HepG2 (cell line): ENCODE measurements around the gene RPL6. TPM values are rescaled to one million over a fixed set of nuclear protein-coding genes. Genes with fewer than 3 reads are reported as not detected.

Experiments
- ATAC-seq: fragments of 200-7000 bp; cut with Tn5 transposase; 3 replicates; pipeline ENCODE4 v1.9.1; 2020; ENCODE audit warnings: mild to moderate bottlenecking, moderate library complexity
- BruUV-seq: library from RNA; stranded (reverse); fragments of 400-500 nt; replicated peaks from 2 replicates; lab custom pipeline; 2021; lab: Mats Ljungman, UMichigan
- CTCF ChIA-PET: fragments of 300-600 bp; formaldehyde crosslinking; extraction: SDS; loops from one replicate; lab custom pipeline; 2021; ENCODE audit warnings: low total read pairs, inconsistent platforms, low intra/inter-chr PET ratio; lab: Yijun Ruan, JAX
- POLR2A ChIA-PET: fragments of 350-600 bp; sonication (Branson Sonifier 250); formaldehyde crosslinking; loops from one replicate; lab custom pipeline; 2020; ENCODE audit warnings: antibody characterized with exemption, inconsistent platforms; lab: Yijun Ruan, JAX
- DNase-seq: peaks from one replicate; pipeline ENCODE4 v3.0.0-alpha.2; 2015; ENCODE audit warnings: low spot score
- FAIRE-seq: peaks from 3 replicates; lab custom pipeline; 2011; peaks lifted over from hg19 to GRCh38; lab: Jason Lieb, UNC
- H2AFZ ChIP-seq: one replicate; pipeline ENCODE4 v1.6.1; 2011; ENCODE audit warnings: low read length, inconsistent platforms
- H3K27ac ChIP-seq: fragments of 300-600 bp; 3 replicates; pipeline ENCODE4 v1.8.0; 2011; ENCODE audit warnings: mixed run types, mild to moderate bottlenecking, mixed read lengths, low read length, inconsistent platforms; ENCODE audit not compliant: insufficient read depth; ENCODE audit errors: extremely low read length
- H3K27me3 ChIP-seq, 2 experiments: fragments of 200-600 bp in 1 of 2; 2 replicates in 1 of 2; 3 replicates in 1 of 2; pipeline versions ENCODE4 v1.6.0 to v1.8.0; 2011; ENCODE audit warnings: low read length in 2 of 2, mild to moderate bottlenecking in 2 of 2, moderate library complexity in 2 of 2, inconsistent platforms in 1 of 2; ENCODE audit not compliant: insufficient read depth in 2 of 2, control insufficient read depth in 1 of 2
- H3K36me3 ChIP-seq, 2 experiments: fragments of 200-600 bp in 1 of 2; replicated peaks in 1 of 2; 2 replicates in 1 of 2; 3 replicates in 1 of 2; pipeline versions ENCODE4 v1.5.1 to v1.8.0; 2011; ENCODE audit warnings: low read length in 2 of 2, inconsistent platforms in 1 of 2; ENCODE audit not compliant: insufficient read depth in 2 of 2, control insufficient read depth in 1 of 2
- H3K4me1 ChIP-seq: 2 replicates; pipeline ENCODE4 v1.5.1; 2012; ENCODE audit warnings: low read length, inconsistent platforms; ENCODE audit not compliant: insufficient read depth
- H3K4me2 ChIP-seq: 2 replicates; pipeline ENCODE4 v1.6.0; 2011; ENCODE audit warnings: low read depth, low read length, inconsistent platforms
- H3K4me3 ChIP-seq, 3 experiments: fragments of 200-600 bp in 1 of 3; sonication (generic), shearing (Covaris generic) in 1 of 3; replicated peaks in 1 of 3; 2 replicates each; pipeline ENCODE4 v1.5.1; 2011 to 2016; ENCODE audit warnings: low read length in 3 of 3, inconsistent platforms in 2 of 3, low read depth in 2 of 3, mild to moderate bottlenecking in 2 of 3, control low read depth in 1 of 3, mixed read lengths in 1 of 3; ENCODE audit not compliant: insufficient read depth in 1 of 3
- H3K79me2 ChIP-seq: one replicate; pipeline ENCODE4 v1.6.1; 2011; ENCODE audit warnings: low read length, inconsistent platforms; ENCODE audit not compliant: insufficient read depth
- H3K9ac ChIP-seq: 2 replicates; pipeline ENCODE4 v1.6.0; 2011; ENCODE audit warnings: mild to moderate bottlenecking, low read depth, low read length, inconsistent platforms; ENCODE audit not compliant: insufficient read depth
- H3K9me3 ChIP-seq: 2 replicates; pipeline ENCODE4 v1.5.1; 2012; ENCODE audit warnings: mild to moderate bottlenecking, low read length
- H4K20me1 ChIP-seq: 2 replicates; pipeline ENCODE4 v1.6.0; 2011; ENCODE audit warnings: inconsistent platforms, mild to moderate bottlenecking, low read length, moderate library complexity; ENCODE audit not compliant: insufficient read depth
- HOXD1 ChIP-seq: sonication (generic); formaldehyde crosslinking; IDR thresholded peaks from 2 replicates; pipeline ENCODE4 v1.5.0; 2020; ENCODE audit warnings: missing genetic modification reagents
- KMT2B ChIP-seq: IDR thresholded peaks from 2 replicates; pipeline ENCODE4 v1.6.1; 2016; ENCODE audit warnings: missing genetic modification reagents, missing compliant biosample characterization
- SIX4 ChIP-seq: sonication (generic); formaldehyde crosslinking; IDR thresholded peaks from 2 replicates; pipeline ENCODE4 v1.4.0; 2020; ENCODE audit warnings: missing genetic modification reagents
- ZMYM3 ChIP-seq: sonication (generic); formaldehyde crosslinking; IDR thresholded peaks from 2 replicates; pipeline ENCODE4 v1.5.1; 2020; ENCODE audit warnings: mild to moderate bottlenecking, missing genetic modification reagents
- WGBS: methylation state at CpG from one replicate; pipeline ENCODE4 v1.1.6; 2017; ENCODE audit warnings: low lambda C conversion rate; 5-methylcytosine and 5-hydroxymethylcytosine counted together
- in situ Hi-C: cut with HindIII; loops from 2 replicates; pipeline ENCODE4 v1.10.0; 2017; ENCODE audit warnings: low pct_unique_long_range_greater_than_20kb; ENCODE audit not compliant: extremely low pct_ligation_motif_present
- intact Hi-C: fragments of 100-400 bp; cut with micrococcal nuclease; formaldehyde crosslinking; loops from one replicate; pipeline ENCODE4 v1.10.0; 2022; ENCODE audit not compliant: unreplicated experiment
- polyA plus RNA-seq, 8 experiments: library from polyadenylated mRNA; depleted of rRNA in 3 of 8; stranded (reverse) in 7 of 8; unstranded in 1 of 8; fragments of >200 nt; fragmentation: Illumina TruSeq in 4 of 8; extraction: Trizol in 4 of 8; gene quantifications; 2 replicates each; pipeline versions ENCODE4 v1.2.1 to v1.2.3, GENCODE V29; 2011 to 2016; ENCODE audit warnings: low read depth in 4 of 8, missing spikeins in 1 of 8, mixed read lengths in 1 of 8; ENCODE audit not compliant: insufficient read depth in 1 of 8
- total RNA-seq, 5 experiments: library from RNA; depleted of rRNA; stranded (reverse); fragments of >200 nt; fragmentation: Illumina TruSeq; extraction: Trizol; gene quantifications; 2 replicates each; pipeline ENCODE4 v1.2.3, GENCODE V29; 2016; ENCODE audit warnings: low read depth in 1 of 5
- TF ChIP-seq, protein P1 (sequence below): sonication (generic); formaldehyde crosslinking; IDR thresholded peaks from 2 replicates; pipeline ENCODE4 v1.4.0; 2020; ENCODE audit warnings: missing genetic modification reagents, mild to moderate bottlenecking, borderline replicate concordance
- TF ChIP-seq, protein P2 (sequence below): sonication (generic); formaldehyde crosslinking; IDR thresholded peaks from 2 replicates; pipeline ENCODE4 v1.4.0; 2020; ENCODE audit warnings: missing genetic modification reagents
- TF ChIP-seq, protein P3 (sequence below): sonication (generic); formaldehyde crosslinking; IDR thresholded peaks from 2 replicates; pipeline ENCODE4 v1.4.0; 2020; ENCODE audit warnings: mild to moderate bottlenecking, low read depth, missing genetic modification reagents
- TF ChIP-seq, protein P4 (sequence below): sonication (generic); formaldehyde crosslinking; IDR thresholded peaks from 2 replicates; pipeline ENCODE4 v1.5.0; 2020; ENCODE audit warnings: mild to moderate bottlenecking, missing genetic modification reagents, borderline replicate concordance

Gene RPL6
- total and polyA plus RNA-seq, 2 of the 13 experiments (the other 11 are each of a cell fraction or from before 2014, with no cell fraction given) = 1,551 to 1,719 TPM

DNA sequence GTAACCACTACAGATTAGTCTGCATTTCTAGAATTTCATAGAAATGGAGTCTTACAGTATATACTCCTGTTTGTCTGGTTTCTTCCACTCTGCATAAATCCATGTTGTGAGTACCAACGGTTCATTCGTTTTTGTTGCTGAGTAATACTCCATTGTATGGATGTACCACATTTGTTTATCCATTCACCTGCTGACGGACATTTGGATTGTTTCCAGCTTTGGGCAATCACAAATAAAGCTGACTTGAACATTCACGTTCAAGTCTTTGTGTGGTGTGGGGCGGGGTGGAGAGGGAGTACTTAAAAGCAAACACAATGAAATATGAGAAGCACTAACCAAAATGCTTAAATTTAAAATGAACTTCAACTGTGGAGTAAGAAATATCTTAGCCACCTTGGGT is 34.3 kb downstream of the RPL6 start:
- no peak overlapping the region for H3K4me3 ChIP-seq
- no peak for ATAC-seq
- peak; percentile 21 for DNase-seq
- TF ChIP-seq, protein P1, sequence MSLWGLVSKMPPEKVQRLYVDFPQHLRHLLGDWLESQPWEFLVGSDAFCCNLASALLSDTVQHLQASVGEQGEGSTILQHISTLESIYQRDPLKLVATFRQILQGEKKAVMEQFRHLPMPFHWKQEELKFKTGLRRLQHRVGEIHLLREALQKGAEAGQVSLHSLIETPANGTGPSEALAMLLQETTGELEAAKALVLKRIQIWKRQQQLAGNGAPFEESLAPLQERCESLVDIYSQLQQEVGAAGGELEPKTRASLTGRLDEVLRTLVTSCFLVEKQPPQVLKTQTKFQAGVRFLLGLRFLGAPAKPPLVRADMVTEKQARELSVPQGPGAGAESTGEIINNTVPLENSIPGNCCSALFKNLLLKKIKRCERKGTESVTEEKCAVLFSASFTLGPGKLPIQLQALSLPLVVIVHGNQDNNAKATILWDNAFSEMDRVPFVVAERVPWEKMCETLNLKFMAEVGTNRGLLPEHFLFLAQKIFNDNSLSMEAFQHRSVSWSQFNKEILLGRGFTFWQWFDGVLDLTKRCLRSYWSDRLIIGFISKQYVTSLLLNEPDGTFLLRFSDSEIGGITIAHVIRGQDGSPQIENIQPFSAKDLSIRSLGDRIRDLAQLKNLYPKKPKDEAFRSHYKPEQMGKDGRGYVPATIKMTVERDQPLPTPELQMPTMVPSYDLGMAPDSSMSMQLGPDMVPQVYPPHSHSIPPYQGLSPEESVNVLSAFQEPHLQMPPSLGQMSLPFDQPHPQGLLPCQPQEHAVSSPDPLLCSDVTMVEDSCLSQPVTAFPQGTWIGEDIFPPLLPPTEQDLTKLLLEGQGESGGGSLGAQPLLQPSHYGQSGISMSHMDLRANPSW (CRISPR knock-in tag) = no peak
- TF ChIP-seq, protein P2, sequence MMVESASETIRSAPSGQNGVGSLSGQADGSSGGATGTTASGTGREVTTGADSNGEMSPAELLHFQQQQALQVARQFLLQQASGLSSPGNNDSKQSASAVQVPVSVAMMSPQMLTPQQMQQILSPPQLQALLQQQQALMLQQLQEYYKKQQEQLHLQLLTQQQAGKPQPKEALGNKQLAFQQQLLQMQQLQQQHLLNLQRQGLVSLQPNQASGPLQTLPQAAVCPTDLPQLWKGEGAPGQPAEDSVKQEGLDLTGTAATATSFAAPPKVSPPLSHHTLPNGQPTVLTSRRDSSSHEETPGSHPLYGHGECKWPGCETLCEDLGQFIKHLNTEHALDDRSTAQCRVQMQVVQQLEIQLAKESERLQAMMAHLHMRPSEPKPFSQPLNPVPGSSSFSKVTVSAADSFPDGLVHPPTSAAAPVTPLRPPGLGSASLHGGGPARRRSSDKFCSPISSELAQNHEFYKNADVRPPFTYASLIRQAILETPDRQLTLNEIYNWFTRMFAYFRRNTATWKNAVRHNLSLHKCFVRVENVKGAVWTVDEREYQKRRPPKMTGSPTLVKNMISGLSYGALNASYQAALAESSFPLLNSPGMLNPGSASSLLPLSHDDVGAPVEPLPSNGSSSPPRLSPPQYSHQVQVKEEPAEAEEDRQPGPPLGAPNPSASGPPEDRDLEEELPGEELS (CRISPR knock-in tag) = no peak
- TF ChIP-seq HOXD1 (CRISPR knock-in tag) (no peak), KMT2B (CRISPR knock-in tag) (no peak), SIX4 (peak; percentile 51; the same call in 1 of the 2 replicates), ZMYM3 (CRISPR knock-in tag) (peak; percentile 19; the same call in 1 of the 2 replicates)
- TF ChIP-seq, protein P3, sequence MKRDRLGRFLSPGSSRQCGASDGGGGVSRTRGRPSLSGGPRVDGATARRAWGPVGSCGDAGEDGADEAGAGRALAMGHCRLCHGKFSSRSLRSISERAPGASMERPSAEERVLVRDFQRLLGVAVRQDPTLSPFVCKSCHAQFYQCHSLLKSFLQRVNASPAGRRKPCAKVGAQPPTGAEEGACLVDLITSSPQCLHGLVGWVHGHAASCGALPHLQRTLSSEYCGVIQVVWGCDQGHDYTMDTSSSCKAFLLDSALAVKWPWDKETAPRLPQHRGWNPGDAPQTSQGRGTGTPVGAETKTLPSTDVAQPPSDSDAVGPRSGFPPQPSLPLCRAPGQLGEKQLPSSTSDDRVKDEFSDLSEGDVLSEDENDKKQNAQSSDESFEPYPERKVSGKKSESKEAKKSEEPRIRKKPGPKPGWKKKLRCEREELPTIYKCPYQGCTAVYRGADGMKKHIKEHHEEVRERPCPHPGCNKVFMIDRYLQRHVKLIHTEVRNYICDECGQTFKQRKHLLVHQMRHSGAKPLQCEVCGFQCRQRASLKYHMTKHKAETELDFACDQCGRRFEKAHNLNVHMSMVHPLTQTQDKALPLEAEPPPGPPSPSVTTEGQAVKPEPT = no peak
- TF ChIP-seq, protein P4, sequence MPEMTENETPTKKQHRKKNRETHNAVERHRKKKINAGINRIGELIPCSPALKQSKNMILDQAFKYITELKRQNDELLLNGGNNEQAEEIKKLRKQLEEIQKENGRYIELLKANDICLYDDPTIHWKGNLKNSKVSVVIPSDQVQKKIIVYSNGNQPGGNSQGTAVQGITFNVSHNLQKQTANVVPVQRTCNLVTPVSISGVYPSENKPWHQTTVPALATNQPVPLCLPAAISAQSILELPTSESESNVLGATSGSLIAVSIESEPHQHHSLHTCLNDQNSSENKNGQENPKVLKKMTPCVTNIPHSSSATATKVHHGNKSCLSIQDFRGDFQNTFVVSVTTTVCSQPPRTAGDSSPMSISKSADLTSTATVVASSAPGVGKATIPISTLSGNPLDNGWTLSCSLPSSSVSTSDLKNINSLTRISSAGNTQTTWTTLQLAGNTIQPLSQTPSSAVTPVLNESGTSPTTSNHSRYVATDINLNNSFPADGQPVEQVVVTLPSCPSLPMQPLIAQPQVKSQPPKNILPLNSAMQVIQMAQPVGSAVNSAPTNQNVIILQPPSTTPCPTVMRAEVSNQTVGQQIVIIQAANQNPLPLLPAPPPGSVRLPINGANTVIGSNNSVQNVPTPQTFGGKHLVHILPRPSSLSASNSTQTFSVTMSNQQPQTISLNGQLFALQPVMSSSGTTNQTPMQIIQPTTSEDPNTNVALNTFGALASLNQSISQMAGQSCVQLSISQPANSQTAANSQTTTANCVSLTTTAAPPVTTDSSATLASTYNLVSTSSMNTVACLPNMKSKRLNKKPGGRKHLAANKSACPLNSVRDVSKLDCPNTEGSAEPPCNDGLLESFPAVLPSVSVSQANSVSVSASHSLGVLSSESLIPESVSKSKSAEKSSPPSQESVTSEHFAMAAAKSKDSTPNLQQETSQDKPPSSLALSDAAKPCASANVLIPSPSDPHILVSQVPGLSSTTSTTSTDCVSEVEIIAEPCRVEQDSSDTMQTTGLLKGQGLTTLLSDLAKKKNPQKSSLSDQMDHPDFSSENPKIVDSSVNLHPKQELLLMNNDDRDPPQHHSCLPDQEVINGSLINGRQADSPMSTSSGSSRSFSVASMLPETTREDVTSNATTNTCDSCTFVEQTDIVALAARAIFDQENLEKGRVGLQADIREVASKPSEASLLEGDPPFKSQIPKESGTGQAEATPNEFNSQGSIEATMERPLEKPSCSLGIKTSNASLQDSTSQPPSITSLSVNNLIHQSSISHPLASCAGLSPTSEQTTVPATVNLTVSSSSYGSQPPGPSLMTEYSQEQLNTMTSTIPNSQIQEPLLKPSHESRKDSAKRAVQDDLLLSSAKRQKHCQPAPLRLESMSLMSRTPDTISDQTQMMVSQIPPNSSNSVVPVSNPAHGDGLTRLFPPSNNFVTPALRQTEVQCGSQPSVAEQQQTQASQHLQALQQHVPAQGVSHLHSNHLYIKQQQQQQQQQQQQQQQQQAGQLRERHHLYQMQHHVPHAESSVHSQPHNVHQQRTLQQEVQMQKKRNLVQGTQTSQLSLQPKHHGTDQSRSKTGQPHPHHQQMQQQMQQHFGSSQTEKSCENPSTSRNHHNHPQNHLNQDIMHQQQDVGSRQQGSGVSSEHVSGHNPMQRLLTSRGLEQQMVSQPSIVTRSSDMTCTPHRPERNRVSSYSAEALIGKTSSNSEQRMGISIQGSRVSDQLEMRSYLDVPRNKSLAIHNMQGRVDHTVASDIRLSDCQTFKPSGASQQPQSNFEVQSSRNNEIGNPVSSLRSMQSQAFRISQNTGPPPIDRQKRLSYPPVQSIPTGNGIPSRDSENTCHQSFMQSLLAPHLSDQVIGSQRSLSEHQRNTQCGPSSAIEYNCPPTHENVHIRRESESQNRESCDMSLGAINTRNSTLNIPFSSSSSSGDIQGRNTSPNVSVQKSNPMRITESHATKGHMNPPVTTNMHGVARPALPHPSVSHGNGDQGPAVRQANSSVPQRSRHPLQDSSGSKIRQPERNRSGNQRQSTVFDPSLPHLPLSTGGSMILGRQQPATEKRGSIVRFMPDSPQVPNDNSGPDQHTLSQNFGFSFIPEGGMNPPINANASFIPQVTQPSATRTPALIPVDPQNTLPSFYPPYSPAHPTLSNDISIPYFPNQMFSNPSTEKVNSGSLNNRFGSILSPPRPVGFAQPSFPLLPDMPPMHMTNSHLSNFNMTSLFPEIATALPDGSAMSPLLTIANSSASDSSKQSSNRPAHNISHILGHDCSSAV (CRISPR knock-in tag) = no peak

More for the DNA sequence above, 34.3 kb downstream of the RPL6 start:
- FAIRE-seq = no peak
- WGBS = 74% methylated on average over 5 of the region's 5 CpGs
- Histone ChIP-seq H3K27ac (no peak overlapping the region), H3K9ac (no peak overlapping the region), H3K36me3 (no peaks in the 10 kb centered on the region), H3K79me2 (peaks cover 51% of the 10 kb centered on the region), H3K9me3 (no peaks in the 10 kb centered on the region), H2AFZ (no peak overlapping the region), H3K27me3 (no peaks in the 10 kb centered on the region), H3K4me1 (peaks cover 35% of the 10 kb centered on the region), H3K4me2 (no peak overlapping the region), H4K20me1 (peaks cover 8% of the 10 kb centered on the region; the same call in 1 of the 2 replicates)
- ChIA-PET POLR2A (no interaction called here), CTCF (no interaction called here)
- in situ Hi-C loops (no loop called here), intact Hi-C loops (no loop called here)
- no TSS peak for BruUV-seq
